Vagina (tissue), 2 donors: ENCODE data around the gene ARID4B.

Source experiments
- CTCF ChIP-seq, 3 experiments: fragments of 450-650 bp in 2 of 3; fragments of 200-600 bp in 1 of 3; sonication (generic) in 1 of 3; IDR thresholded peaks; one replicate each; pipeline ENCODE4 v1.5.1; 2017 to 2019; ENCODE audit warnings: antibody characterized with exemption in 3 of 3, mild to moderate bottlenecking in 2 of 3, moderate library complexity in 2 of 3
- POLR2A ChIP-seq, 2 donors: fragments of 450-650 bp; IDR thresholded peaks; one replicate each; pipeline ENCODE4 v1.6.1; 2017; ENCODE audit warnings: antibody characterized with exemption in 2 of 2, mild to moderate bottlenecking in 2 of 2, moderate library complexity in 2 of 2
- POLR2AphosphoS5 ChIP-seq, 2 donors: sonication (generic); formaldehyde crosslinking; IDR thresholded peaks; one replicate each; pipeline ENCODE4 v1.9.0; 2017; ENCODE audit warnings: antibody characterized with exemption in 2 of 2, mild to moderate bottlenecking in 2 of 2, low read depth in 1 of 2; ENCODE audit not compliant: insufficient read depth in 1 of 2

- no peak for TF ChIP-seq POLR2AphosphoS5 (IDR thresholded peaks at IDR 0.05; ENCODE audit: insufficient read depth in 1 of 2, low read depth in 1 of 2)
- no peak for TF ChIP-seq POLR2A (IDR thresholded peaks at IDR 0.05)
- TF ChIP-seq CTCF (IDR thresholded peaks at IDR 0.05): no peak
These were observed 151.5 kb downstream of the ARID4B start for GRCh38 chr1:235176486-235176885.
